Lower leg skin (tissue), 4 donors: ENCODE results near the gene REG4. TPM values are rescaled to one million over a fixed set of nuclear protein-coding genes. Genes with fewer than 3 reads are reported as not detected.

Experiments used
- DNase-seq, 2 donors: peaks; one replicate each; pipeline ENCODE4 v3.0.0-alpha.2; 2019; ENCODE audit warnings: low spot score in 2 of 2
- H3K4me3 ChIP-seq: fragments of 200-600 bp; sonication (generic); 2 replicates; pipeline ENCODE4 v1.5.1; 2017; ENCODE audit warnings: mild to moderate bottlenecking, low read depth; ENCODE audit not compliant: poor library complexity, severe bottlenecking
- CTCF ChIP-seq, 3 donors: fragments of 450-650 bp; IDR thresholded peaks; one replicate each; pipeline ENCODE4 v1.5.1; 2016; ENCODE audit warnings: antibody characterized with exemption in 3 of 3, mild to moderate bottlenecking in 3 of 3, moderate library complexity in 2 of 3
- POLR2A ChIP-seq, 2 donors: fragments of 450-650 bp; IDR thresholded peaks; one replicate each; pipeline ENCODE4 v1.6.1; 2016 to 2017; ENCODE audit warnings: antibody characterized with exemption in 2 of 2, mild to moderate bottlenecking in 1 of 2, moderate library complexity in 1 of 2
- WGBS, 2 donors: methylation state at CpG; one replicate each; pipeline ENCODE4 v1.1.5; 2018; 5-methylcytosine and 5-hydroxymethylcytosine counted together
- intact Hi-C: fragments of 100-400 bp; cut with DNase I; formaldehyde crosslinking; loops from one replicate; pipeline ENCODE4 v1.15.0; 2023; ENCODE audit warnings: low total_unique reads
- total RNA-seq, 4 donors: library from RNA; depleted of rRNA; stranded (reverse); fragments of >200 nt; gene quantifications; one replicate each; pipeline ENCODE4 v1.1.0, GENCODE V29; 2016

REG4 gene
- total RNA-seq, 4 donors from 2014 or later: not detected

- intact Hi-C loops: no loop called here
- no peak overlapping the region for H3K4me3 ChIP-seq
- DNase-seq: no peak
- TF ChIP-seq POLR2A (IDR thresholded peaks at IDR 0.05) (no peak), CTCF (IDR thresholded peaks at IDR 0.05) (no peak)
- 94% methylated on average over 13 of the region's 13 CpGs for WGBS, 2 donors
Measured at GRCh38 chr1:119805746-119806145, 5.5 kb downstream of the REG4 start.

GRCh38 chr1:119805247-119805646 is 6.0 kb downstream of the REG4 start:
- no peak overlapping the region for H3K4me3 ChIP-seq
- no peak for DNase-seq
- TF ChIP-seq POLR2A (IDR thresholded peaks at IDR 0.05): no peak
- intact Hi-C loops: no loop called here
- 85 to 87% methylated on average over 8 of the region's 8 CpGs for WGBS, 2 donors

- no peak overlapping the region for H3K4me3 ChIP-seq
- intact Hi-C loops: loop anchor here (5.0 kb wide), 1 partner anchor 38 kb away; no protein-coding TSS in a partner anchor
- TF ChIP-seq CTCF (IDR thresholded peaks at IDR 0.05): no peak
- WGBS, 2 donors: 85 to 91% methylated on average over 15 of the region's 15 CpGs
- DNase-seq: no peak
Measured at GRCh38 chr1:119799599-119800177, 11.6 kb downstream of the REG4 start.

GRCh38 chr1:119799003-119799402 is 12.3 kb downstream of the REG4 start:
- TF ChIP-seq CTCF (IDR thresholded peaks at IDR 0.05) (no peak), POLR2A (IDR thresholded peaks at IDR 0.05) (no peak)
- H3K4me3 ChIP-seq: no peak overlapping the region
- WGBS, 2 donors: 86 to 90% methylated on average over 4 of the region's 4 CpGs
- DNase-seq: no peak
- intact Hi-C loops: loop anchor here (5.0 kb wide), 1 partner anchor 38 kb away; no protein-coding TSS in a partner anchor

GRCh38 chr1:119797606-119798005 is 13.7 kb downstream of the REG4 start:
- H3K4me3 ChIP-seq: no peak overlapping the region
- 92 to 93% methylated on average over 7 of the region's 7 CpGs for WGBS, 2 donors
- intact Hi-C loops: loop anchor here (5.0 kb wide), 1 partner anchor 40 kb away; no protein-coding TSS in a partner anchor
- DNase-seq: no peak
- TF ChIP-seq POLR2A (IDR thresholded peaks at IDR 0.05): no peak
- no peak for TF ChIP-seq CTCF (IDR thresholded peaks at IDR 0.05)

GRCh38 chr1:119797162-119797561 is 14.1 kb downstream of the REG4 start:
- H3K4me3 ChIP-seq: no peak overlapping the region
- DNase-seq: no peak
- intact Hi-C loops: loop anchor here (5.0 kb wide), 1 partner anchor 40 kb away; no protein-coding TSS in a partner anchor
- 65 to 72% methylated on average over 1 of the region's 1 CpG for WGBS, 2 donors
- TF ChIP-seq CTCF (IDR thresholded peaks at IDR 0.05) (no peak), POLR2A (IDR thresholded peaks at IDR 0.05) (no peak)
